Measurements from ENCODE around the gene RAC3.

Gene RAC3

GRCh38 chr17:82055965-82056728 is 24.7 kb downstream of the RAC3 start:
- no peak for DNase-seq (ENCODE audit: low read depth)

DNA sequence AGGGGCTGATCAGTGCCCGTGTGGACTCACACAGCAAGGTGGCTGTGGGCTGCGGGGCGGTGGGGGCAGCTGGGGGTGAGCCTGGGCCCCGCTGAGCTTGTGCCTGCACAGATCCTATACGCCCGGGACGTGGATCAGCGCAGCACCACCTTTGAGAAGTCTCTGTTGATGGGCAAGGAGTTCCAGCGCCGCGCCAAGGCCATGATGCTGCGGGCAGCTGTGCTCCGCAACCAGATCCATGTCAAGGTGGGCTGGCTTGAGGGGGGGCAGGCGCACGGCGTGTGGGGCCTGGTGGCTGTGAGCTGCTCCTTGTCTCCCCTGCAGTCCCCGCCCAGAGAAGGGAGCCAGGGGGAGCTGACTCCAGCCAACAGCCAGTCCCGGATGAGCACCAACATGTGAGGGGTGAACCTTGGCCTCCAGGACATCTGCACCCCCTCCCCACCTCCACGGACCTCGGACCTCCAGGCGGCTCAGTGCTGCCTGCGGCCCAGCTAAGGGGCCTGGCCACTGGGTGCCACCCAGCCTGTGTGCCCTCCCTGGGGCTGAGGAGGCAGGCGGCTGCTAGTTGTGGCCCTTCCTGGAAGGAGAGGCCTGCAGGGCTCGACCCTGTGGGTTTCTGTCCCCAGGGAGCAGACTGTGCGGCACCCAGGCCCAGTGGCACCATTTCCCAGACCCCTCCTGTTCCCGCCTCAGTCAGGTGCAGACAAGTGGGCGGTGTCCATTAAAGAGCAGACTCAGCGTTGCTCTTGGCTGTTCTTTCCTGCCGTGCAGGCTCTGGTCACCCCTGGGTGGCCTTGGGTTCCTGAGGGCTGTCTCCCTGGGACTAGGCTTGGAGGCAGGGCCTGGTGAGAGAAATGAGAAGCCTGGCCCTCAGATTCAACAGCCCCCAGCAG is 25.5 kb downstream of the RAC3 start:
- no peak for DNase-seq (ENCODE audit: low read depth)

GRCh38 chr17:82058230-82058854 is 26.9 kb downstream of the RAC3 start:
- DNase-seq (ENCODE audit: low read depth) = no peak

- DNase-seq (ENCODE audit: low read depth) = no peak
These were observed 27.4 kb downstream of the RAC3 start for GRCh38 chr17:82058855-82059249.

- no peak for DNase-seq (ENCODE audit: low read depth)
These were observed 28.0 kb downstream of the RAC3 start for GRCh38 chr17:82059272-82060000.

DNA sequence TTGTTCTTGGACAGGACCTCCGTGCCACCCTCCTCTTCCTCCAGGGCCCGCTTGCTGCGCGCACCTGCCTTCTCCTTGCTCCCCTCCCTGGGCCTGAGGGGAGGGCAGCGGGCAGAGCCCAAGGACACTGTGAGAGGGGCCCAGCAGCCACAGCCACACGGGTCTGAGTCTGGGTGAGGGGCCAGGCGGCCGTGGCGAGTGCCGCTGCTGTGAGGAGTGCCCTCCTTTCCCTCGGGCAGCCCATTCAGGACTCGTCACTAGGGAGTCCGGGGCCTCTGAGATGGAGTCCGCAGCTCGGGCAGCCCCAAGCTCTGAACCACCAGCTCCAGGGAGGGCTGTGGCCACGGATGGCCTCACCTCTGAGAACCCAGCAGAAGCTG is 28.5 kb downstream of the RAC3 start:
- DNase-seq (ENCODE audit: low read depth) = no peak

DNA sequence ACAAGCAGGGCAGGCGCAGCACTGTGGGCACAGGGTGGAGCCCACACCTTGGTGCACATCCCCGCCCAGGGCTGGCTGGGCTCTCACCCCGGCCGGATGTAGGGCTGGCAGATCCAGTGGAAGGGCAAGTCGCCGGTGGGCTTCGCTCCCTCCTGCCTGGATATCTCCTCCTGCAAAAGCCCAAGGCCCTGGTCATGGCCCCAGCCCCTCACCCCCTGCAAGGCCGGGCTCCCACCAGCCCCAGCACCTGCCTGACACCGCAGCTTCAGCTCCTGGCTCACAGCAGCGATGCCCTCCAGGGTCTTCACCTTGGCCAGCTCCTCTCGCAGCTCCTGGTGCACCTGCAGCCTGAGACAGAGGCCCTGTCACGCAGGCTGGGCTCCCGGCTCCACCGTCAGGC is 29.1 kb downstream of the RAC3 start:
- no peak for DNase-seq (ENCODE audit: low read depth)

- DNase-seq (ENCODE audit: low read depth) = no peak
These were observed 29.8 kb downstream of the RAC3 start for GRCh38 chr17:82061047-82061925.

DNA sequence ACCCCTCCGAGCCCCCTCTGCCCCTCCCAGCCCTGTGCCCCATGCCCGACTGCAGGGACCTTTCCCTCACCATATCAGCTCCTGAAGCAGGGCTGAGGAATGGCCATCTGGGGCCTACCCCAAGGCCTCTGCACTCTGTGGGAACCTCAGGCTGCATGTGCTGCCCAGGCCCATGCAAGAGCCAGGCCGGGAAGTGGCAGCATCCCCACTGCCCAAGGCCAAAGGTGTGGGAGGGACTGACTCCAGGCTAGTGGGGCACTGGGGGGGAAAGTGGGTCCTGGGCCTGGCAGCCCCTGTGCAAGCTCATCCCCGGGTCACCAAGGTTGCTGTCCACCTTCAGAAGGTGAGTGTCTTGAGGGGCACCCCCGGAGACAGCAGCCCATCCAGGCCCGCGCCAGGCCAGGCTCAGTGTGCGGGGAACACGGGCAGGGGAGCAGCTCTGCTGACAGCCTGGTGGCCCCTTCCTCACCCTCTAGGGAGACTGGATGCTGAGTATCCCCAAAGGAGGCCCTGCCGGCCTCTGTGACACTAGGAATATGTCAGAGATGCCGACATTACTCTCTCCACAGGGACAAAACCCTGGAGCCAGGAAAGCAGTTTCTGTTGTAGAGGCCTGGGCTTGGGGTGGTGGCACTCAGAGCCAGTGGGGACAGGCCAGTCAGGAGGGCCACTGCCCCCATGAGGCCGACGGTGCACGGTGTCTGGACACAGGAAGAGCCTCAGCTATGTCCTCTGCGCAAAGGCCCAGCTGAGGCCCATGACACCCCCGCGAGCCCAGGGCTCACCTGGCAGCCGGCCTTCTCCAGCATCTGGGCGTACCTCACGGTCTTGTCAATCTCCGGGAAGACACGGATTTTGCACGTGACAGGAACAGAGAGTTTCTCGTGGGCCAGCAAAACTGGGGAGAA is 30.9 kb downstream of the RAC3 start:
- no peak for DNase-seq (ENCODE audit: low read depth)

GRCh38 chr17:82062984-82063368 is 31.5 kb downstream of the RAC3 start:
- no peak for DNase-seq (ENCODE audit: low read depth)

DNA sequence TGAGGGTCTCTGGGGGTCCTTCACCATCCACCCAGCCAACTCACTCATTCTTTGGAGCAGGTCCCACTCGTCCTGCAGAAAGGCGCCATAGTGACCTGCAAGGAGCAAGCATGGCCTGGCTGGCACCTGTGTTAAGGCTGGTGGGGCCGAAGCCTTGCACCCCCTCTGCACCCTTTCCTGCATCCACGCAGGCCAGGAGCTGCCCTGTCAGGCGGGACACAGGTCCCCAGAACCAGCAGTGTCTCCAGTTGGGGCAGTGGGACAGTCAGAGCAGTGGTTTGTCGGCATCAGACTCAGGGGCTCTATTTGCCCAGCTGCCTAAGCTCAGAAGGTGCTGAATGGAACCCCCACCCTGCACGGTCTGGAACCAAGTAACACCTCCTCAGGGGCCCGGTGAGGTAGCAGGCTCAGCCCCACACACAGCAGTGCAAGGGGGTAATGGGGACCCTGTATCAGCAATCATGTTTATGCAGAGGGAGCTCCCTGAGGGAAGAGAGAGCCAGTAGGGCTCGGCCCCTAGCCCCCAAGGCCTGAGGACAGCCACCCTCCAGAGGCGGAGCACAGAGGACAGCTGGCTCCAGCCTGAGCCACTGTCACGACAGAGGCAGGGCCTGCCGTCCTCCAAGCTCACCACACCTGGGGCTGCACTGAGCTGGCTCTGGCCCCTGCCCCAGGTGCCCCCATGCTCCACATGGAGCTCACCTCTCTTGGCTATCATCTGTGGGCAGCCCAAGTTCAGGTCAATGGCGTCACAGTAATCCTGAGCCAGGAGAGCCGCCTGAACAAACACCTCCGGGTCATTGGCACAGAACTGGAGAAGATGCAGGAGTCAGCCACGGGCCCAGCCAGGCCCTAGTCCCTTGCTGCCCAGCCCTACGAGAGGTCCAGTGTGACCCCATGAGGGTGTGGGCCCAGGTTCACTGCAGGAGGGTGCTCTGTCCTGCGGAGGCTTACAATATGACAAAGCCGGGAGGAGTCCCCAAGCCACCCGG is 32.2 kb downstream of the RAC3 start:
- DNase-seq (ENCODE audit: low read depth) = no peak

- no peak for DNase-seq (ENCODE audit: low read depth)
These were observed 33.1 kb downstream of the RAC3 start for GRCh38 chr17:82064433-82065192.

- no peak for DNase-seq (ENCODE audit: low read depth)
These were observed 33.7 kb downstream of the RAC3 start for GRCh38 chr17:82065193-82065637.

- no peak for DNase-seq (ENCODE audit: low read depth)
These were observed 34.3 kb downstream of the RAC3 start, which contains the start of gene DUS1L for GRCh38 chr17:82065638-82066303. Gene DUS1L (minus strand): TSS chr17:82065804. CDS start chr17:82065059, 745 bp downstream.

GRCh38 chr17:82070611-82071010 is 39.1 kb downstream of the RAC3 start:
- DNase-seq (ENCODE audit: low read depth) = no peak

DNA sequence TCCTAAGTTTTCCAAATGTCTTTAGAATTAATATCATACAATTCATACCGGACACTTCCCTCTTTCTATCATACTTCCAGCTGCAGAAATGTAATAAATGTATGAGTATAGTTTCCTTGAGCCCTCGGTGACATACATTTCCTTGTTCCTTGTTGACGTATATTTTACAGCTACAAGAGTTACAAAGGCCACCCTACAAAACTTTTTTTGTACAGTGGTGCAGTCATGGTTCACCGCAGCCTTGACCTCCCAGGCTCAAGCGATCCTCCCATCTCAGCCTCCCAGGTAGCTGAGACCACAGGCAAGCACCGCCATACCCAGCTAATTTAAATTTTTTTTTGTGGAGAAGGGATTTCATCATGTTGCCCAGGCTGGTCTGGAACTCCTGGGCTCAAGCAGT is 41.3 kb downstream of the RAC3 start:
- no peak for DNase-seq (ENCODE audit: low read depth)

DNA sequence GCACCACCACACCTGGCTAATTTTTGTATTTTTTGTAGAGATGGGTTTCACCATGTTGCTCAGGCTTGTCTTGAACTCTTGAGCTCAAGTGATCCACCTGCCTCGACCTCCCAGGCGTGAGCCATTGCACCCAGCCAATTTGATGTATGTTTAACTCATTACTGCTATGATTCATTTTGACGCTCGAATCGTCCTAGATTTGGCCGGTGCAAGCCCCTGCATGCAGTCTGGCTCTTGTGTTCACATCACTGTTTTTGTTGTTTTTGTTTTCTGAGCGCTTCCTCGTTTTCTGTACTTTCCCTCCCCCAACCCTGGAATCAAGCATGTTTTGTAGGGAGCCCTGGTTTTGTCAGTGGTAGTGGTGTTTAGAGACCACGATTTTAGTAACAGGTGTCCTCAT is 42.0 kb downstream of the RAC3 start:
- no peak for DNase-seq (ENCODE audit: low read depth)

Measured in HS-5 (cell line).